H1 (cell line): ENCODE results near the gene SLC38A1. TPM values are rescaled to one million over a fixed set of nuclear protein-coding genes. Genes with fewer than 3 reads are reported as not detected.

Experiments used
- CTCF ChIP-seq, 3 experiments: IDR thresholded peaks; 1 replicate in 2 of 3; 2 replicates in 1 of 3; pipeline versions ENCODE4 v1.5.1 to v1.6.1; 2011; ENCODE audit warnings: low read length in 3 of 3, mild to moderate bottlenecking in 3 of 3, inconsistent platforms in 2 of 3, low read depth in 1 of 3, moderate library complexity in 1 of 3; ENCODE audit not compliant: insufficient read depth in 1 of 3; ENCODE audit errors: control extremely low read depth in 1 of 3
- FOSL1 ChIP-seq: IDR thresholded peaks from 2 replicates; pipeline ENCODE4 v1.6.1; 2011; ENCODE audit warnings: mild to moderate bottlenecking, low read depth, low read length, moderate library complexity; ENCODE audit not compliant: insufficient read depth
- polyA plus RNA-seq, 7 experiments: library from polyadenylated mRNA; depleted of rRNA in 3 of 7; stranded (reverse) in 5 of 7; unstranded in 2 of 7; fragments of >200 nt in 5 of 7; fragments of 200-250 nt in 2 of 7; gene quantifications; 1 replicate in 5 of 7; 2 replicates in 1 of 7; 4 replicates in 1 of 7; pipeline versions ENCODE4 v1.2.1 to v1.2.3, GENCODE V29; 2011 to 2013; ENCODE audit warnings: missing spikeins in 2 of 7, mixed read lengths in 2 of 7
- total RNA-seq: library from RNA; stranded (reverse); fragmentation: NEBNext Ultra II Directional; extraction: Animal tissue kit (Norgen Biotek cat#: 25700); gene quantifications from 2 replicates; pipeline ENCODE4 v1.2.1, GENCODE V29; 2021

Gene SLC38A1
- total and polyA plus RNA-seq, 2 of the 8 experiments (the other 6 are each of a cell fraction or from before 2014, with no cell fraction given), result 83.4 to 242 TPM

- no peak for TF ChIP-seq FOSL1
- TF ChIP-seq CTCF (IDR thresholded peaks at IDR 0.05; ENCODE audit: control extremely low read depth in 1 of 3, insufficient read depth in 1 of 3, low read depth in 1 of 3, low read length in 3 of 3), result no peak
Observed at GRCh38 chr12:46133751-46134150, 135.1 kb downstream of the SLC38A1 start (continued).

Other genes starting within 250 kb of the SLC38A1 start
- 620 and 684 TPM in 2 replicates for gene SLC38A2, start 103.7 kb upstream of the SLC38A1 start, total RNA-seq
- 163 and 245 TPM in 2 replicates for gene SLC38A2, start 103.7 kb upstream of the SLC38A1 start, polyA plus RNA-seq (2011; rRNA removed)